GM23338 (cell line): ENCODE results near the gene IRF8. TPM values are rescaled to one million over a fixed set of nuclear protein-coding genes. Genes with fewer than 3 reads are reported as not detected.

Source experiments
- ATAC-seq: fragments of 200-7000 bp; cut with Tn5 transposase; 3 replicates; pipeline ENCODE4 v1.9.1; 2020
- DNase-seq: peaks from one replicate; pipeline ENCODE4 v3.0.0-alpha.2; 2015; ENCODE audit warnings: low spot score
- H2AFZ ChIP-seq: fragments of 200-600 bp; sonication (generic); 2 replicates; pipeline ENCODE4 v1.8.0; 2016; ENCODE audit warnings: antibody characterized with exemption, mild to moderate bottlenecking, moderate library complexity
- H3F3A ChIP-seq: fragments of 200-600 bp; sonication (generic); replicated peaks from 2 replicates; pipeline ENCODE4 v1.8.0; 2017; ENCODE audit warnings: antibody characterized with exemption, mixed run types, low read depth
- H3K27ac ChIP-seq: fragments of 200-600 bp; sonication (generic); 2 replicates; pipeline ENCODE4 v1.6.1; 2016; ENCODE audit warnings: low read depth
- H3K27me3 ChIP-seq: fragments of 200-600 bp; sonication (generic); 2 replicates; pipeline ENCODE4 v1.8.0; 2016; ENCODE audit warnings: mild to moderate bottlenecking, mixed run types, moderate library complexity; ENCODE audit not compliant: insufficient read depth
- H3K36me3 ChIP-seq: fragments of 200-600 bp; sonication (generic); 2 replicates; pipeline ENCODE4 v1.8.0; 2016; ENCODE audit warnings: mild to moderate bottlenecking; ENCODE audit not compliant: insufficient read depth
- H3K4me1 ChIP-seq: fragments of 200-600 bp; sonication (generic); 2 replicates; pipeline ENCODE4 v1.8.0; 2016; ENCODE audit warnings: mild to moderate bottlenecking, moderate library complexity; ENCODE audit not compliant: insufficient read depth
- H3K4me2 ChIP-seq: fragments of 200-600 bp; sonication (generic); 2 replicates; pipeline ENCODE4 v1.7.1; 2017; ENCODE audit warnings: mixed run types
- H3K4me3 ChIP-seq: fragments of 200-600 bp; sonication (generic); 2 replicates; pipeline ENCODE4 v1.6.1; 2016; ENCODE audit warnings: mixed run types
- H3K79me2 ChIP-seq: fragments of 200-600 bp; sonication (generic); replicated peaks from 2 replicates; pipeline ENCODE4 v1.8.0; 2017; ENCODE audit warnings: mild to moderate bottlenecking; ENCODE audit not compliant: insufficient read depth
- H3K9me2 ChIP-seq: fragments of 200-600 bp; sonication (generic); 2 replicates; pipeline ENCODE4 v1.8.0; 2017; ENCODE audit not compliant: insufficient read depth
- H4K20me1 ChIP-seq: fragments of 200-600 bp; sonication (generic); replicated peaks from 2 replicates; pipeline ENCODE4 v1.8.0; 2017; ENCODE audit warnings: mild to moderate bottlenecking; ENCODE audit not compliant: insufficient read depth
- H3K27ac Mint-ChIP-seq: 2 replicates; pipeline ENCODE4 v1.8.0; 2020; ENCODE audit warnings: inconsistent platforms, mild to moderate bottlenecking, moderate library complexity, mixed read lengths
- H3K27me3 Mint-ChIP-seq: 3 replicates; pipeline ENCODE4 v1.8.0; 2022; ENCODE audit warnings: low read depth, mild to moderate bottlenecking, moderate library complexity, mixed read lengths, inconsistent platforms; ENCODE audit not compliant: insufficient read depth, poor library complexity
- H3K36me3 Mint-ChIP-seq: 3 replicates; pipeline ENCODE4 v1.8.0; 2021; ENCODE audit warnings: low read depth, mild to moderate bottlenecking, inconsistent platforms, moderate library complexity, mixed read lengths
- H3K4me1 Mint-ChIP-seq: 3 replicates; pipeline ENCODE4 v1.8.0; 2020; ENCODE audit warnings: mild to moderate bottlenecking, inconsistent platforms, mixed read lengths
- H3K4me3 Mint-ChIP-seq: 3 replicates; pipeline ENCODE4 v1.8.0; 2021; ENCODE audit warnings: moderate library complexity, mild to moderate bottlenecking, inconsistent platforms, mixed read lengths
- H3K9me3 Mint-ChIP-seq: 3 replicates; pipeline ENCODE4 v1.8.0; 2020; ENCODE audit warnings: moderate library complexity, mild to moderate bottlenecking, inconsistent platforms, mixed read lengths
- CREB1 ChIP-seq: fragments of 250-450 bp; sonication (Bioruptor Pico); IDR thresholded peaks from 2 replicates; pipeline ENCODE4 v1.5.0; 2020; ENCODE audit warnings: low read depth, mild to moderate bottlenecking, moderate library complexity
- CTCF ChIP-seq, 2 experiments: fragments of 200-600 bp in 1 of 2; sonication (generic) in 1 of 2; conservative IDR thresholded peaks; 2 replicates each; pipeline versions ENCODE4 v1.5.1 to v1.6.1; 2016 to 2017; ENCODE audit warnings: antibody characterized with exemption in 2 of 2, low read depth in 2 of 2, mild to moderate bottlenecking in 2 of 2, moderate library complexity in 1 of 2
- ETS1 ChIP-seq: IDR thresholded peaks from 2 replicates; pipeline ENCODE4 v1.6.1; 2016; ENCODE audit warnings: antibody characterized with exemption
- EZH2 ChIP-seq: fragments of 200-600 bp; sonication (generic); IDR thresholded peaks from one replicate; pipeline ENCODE4 v1.8.0; 2017; ENCODE audit warnings: antibody characterized with exemption, mild to moderate bottlenecking, low read depth; ENCODE audit not compliant: unreplicated experiment
- EZH2phosphoT487 ChIP-seq: fragments of 200-600 bp; sonication (generic); IDR thresholded peaks from one replicate; pipeline ENCODE4 v1.8.1; 2018; ENCODE audit warnings: antibody characterized with exemption; ENCODE audit not compliant: unreplicated experiment
- JUNB ChIP-seq: IDR thresholded peaks from one replicate; pipeline ENCODE4 v1.6.1; 2016; ENCODE audit warnings: antibody characterized with exemption; ENCODE audit not compliant: unreplicated experiment
- POLR2AphosphoS5 ChIP-seq: IDR thresholded peaks from 2 replicates; pipeline ENCODE4 v1.6.1; 2016; ENCODE audit warnings: antibody characterized with exemption, low read depth
- REST ChIP-seq: IDR thresholded peaks from one replicate; pipeline ENCODE4 v1.6.1; 2018; ENCODE audit warnings: antibody characterized with exemption; ENCODE audit not compliant: unreplicated experiment
- ZNF114 ChIP-seq: fragments of 250-450 bp; sonication (Bioruptor Pico); IDR thresholded peaks from 2 replicates; pipeline ENCODE4 v1.5.0; 2020; ENCODE audit warnings: mild to moderate bottlenecking, moderate library complexity
- ZNF331 ChIP-seq: fragments of 250-450 bp; sonication (Bioruptor Pico); IDR thresholded peaks from 2 replicates; pipeline ENCODE4 v1.5.0; 2020; ENCODE audit warnings: low read depth, mild to moderate bottlenecking, moderate library complexity
- polyA plus RNA-seq: library from polyadenylated mRNA; unstranded; fragments of >200 nt; fragmentation: Nextera tagmentation; extraction: Ambion mirVana; gene quantifications from 2 replicates; pipeline ENCODE4 v1.2.1, GENCODE V29; 2016
- total RNA-seq: library from RNA; depleted of rRNA; stranded (reverse); fragments of >200 nt; shearing (Covaris generic); gene quantifications from 2 replicates; pipeline ENCODE4 v1.2.3, GENCODE V29; 2014

IRF8 gene
- total and polyA plus RNA-seq, 2 experiments from 2014 or later: 0.47 to 2.8 TPM

- Histone ChIP-seq H3K9me2 (no peaks in the 10 kb centered on the region), H3K4me1 (no peaks in the 10 kb centered on the region), H3K36me3 (no peaks in the 10 kb centered on the region), H3K27ac (no peak overlapping the region), H3F3A (no peaks in the 10 kb centered on the region), H3K4me2 (no peak overlapping the region), H4K20me1 (no peaks in the 10 kb centered on the region), H3K4me3 (no peak overlapping the region), H3K79me2 (no peaks in the 10 kb centered on the region), H2AFZ (no peak overlapping the region), H3K27me3 (no peaks in the 10 kb centered on the region)
- no peak for DNase-seq
- H3K9me3 Mint-ChIP-seq: peaks cover 12% of the 10 kb centered on the region
- no peak for ATAC-seq
- H3K36me3 Mint-ChIP-seq: peaks cover 6% of the 10 kb centered on the region; the same call in 2 of the 3 replicates
- no peaks in the 10 kb centered on the region; the same call in 2 of the 3 replicates for H3K4me1 Mint-ChIP-seq
- H3K27ac Mint-ChIP-seq: no peak overlapping the region
- no peak overlapping the region for H3K4me3 Mint-ChIP-seq
- peaks cover 6% of the 10 kb centered on the region for H3K27me3 Mint-ChIP-seq
- TF ChIP-seq JUNB: no peak
- no peak for TF ChIP-seq CREB1 (CRISPR knock-in tag)
- no peak for TF ChIP-seq REST
- TF ChIP-seq POLR2AphosphoS5: no peak
- no peak for TF ChIP-seq ZNF331 (CRISPR knock-in tag)
- TF ChIP-seq ZNF114: no peak
- no peak for TF ChIP-seq CTCF (conservative IDR thresholded peaks at IDR 0.05; ENCODE audit: low read depth in 2 of 2)
- no peak for TF ChIP-seq ETS1
- TF ChIP-seq EZH2: no peak
Observed at GRCh38 chr16:85863384-85863774, 35.6 kb upstream of the IRF8 start.

GRCh38 chr16:85864965-85865364, 34.0 kb upstream of the IRF8 start:
- H3K27ac ChIP-seq: no peak overlapping the region
- Mint-ChIP-seq H3K27me3 (peaks cover 6% of the 10 kb centered on the region), H3K4me1 (peaks cover 5% of the 10 kb centered on the region), H3K9me3 (peaks cover 18% of the 10 kb centered on the region), H3K36me3 (peaks cover 12% of the 10 kb centered on the region), H3K4me3 (no peak overlapping the region), H3K27ac (no peak overlapping the region)
- no peak overlapping the region for H2AFZ ChIP-seq
- ATAC-seq: no peak
- no peaks in the 10 kb centered on the region for H3K27me3 ChIP-seq
- DNase-seq: no peak
- H3K9me2 ChIP-seq: no peaks in the 10 kb centered on the region
- no peaks in the 10 kb centered on the region for H3K36me3 ChIP-seq
- 0 out of 2 replicates have a peak, but pooled peaks cover 3% of the 10 kb centered on the region for H3K4me1 ChIP-seq
- H3K4me3 ChIP-seq: no peak overlapping the region
- H3F3A ChIP-seq: no peaks in the 10 kb centered on the region
- no peak overlapping the region for H3K4me2 ChIP-seq
- no peaks in the 10 kb centered on the region for H4K20me1 ChIP-seq
- H3K79me2 ChIP-seq: no peaks in the 10 kb centered on the region
- no peak for TF ChIP-seq EZH2phosphoT487
- TF ChIP-seq ETS1: no peak
